Astrocyte (in vitro differentiated cells and primary cell): ENCODE measurements around the gene TMEM175.

Experiments
- EZH2 ChIP-seq: IDR thresholded peaks from 2 replicates; pipeline ENCODE4 v1.6.1; 2012; ENCODE audit warnings: mild to moderate bottlenecking, low read length, inconsistent platforms; ENCODE audit not compliant: insufficient read depth
- TF ChIP-seq, protein P1 (sequence below): IDR thresholded peaks from 2 replicates; pipeline ENCODE4 v1.5.1; 2011; ENCODE audit warnings: low read depth, mild to moderate bottlenecking, inconsistent platforms, low read length, moderate library complexity; ENCODE audit not compliant: insufficient read depth

- TF ChIP-seq, protein P1, sequence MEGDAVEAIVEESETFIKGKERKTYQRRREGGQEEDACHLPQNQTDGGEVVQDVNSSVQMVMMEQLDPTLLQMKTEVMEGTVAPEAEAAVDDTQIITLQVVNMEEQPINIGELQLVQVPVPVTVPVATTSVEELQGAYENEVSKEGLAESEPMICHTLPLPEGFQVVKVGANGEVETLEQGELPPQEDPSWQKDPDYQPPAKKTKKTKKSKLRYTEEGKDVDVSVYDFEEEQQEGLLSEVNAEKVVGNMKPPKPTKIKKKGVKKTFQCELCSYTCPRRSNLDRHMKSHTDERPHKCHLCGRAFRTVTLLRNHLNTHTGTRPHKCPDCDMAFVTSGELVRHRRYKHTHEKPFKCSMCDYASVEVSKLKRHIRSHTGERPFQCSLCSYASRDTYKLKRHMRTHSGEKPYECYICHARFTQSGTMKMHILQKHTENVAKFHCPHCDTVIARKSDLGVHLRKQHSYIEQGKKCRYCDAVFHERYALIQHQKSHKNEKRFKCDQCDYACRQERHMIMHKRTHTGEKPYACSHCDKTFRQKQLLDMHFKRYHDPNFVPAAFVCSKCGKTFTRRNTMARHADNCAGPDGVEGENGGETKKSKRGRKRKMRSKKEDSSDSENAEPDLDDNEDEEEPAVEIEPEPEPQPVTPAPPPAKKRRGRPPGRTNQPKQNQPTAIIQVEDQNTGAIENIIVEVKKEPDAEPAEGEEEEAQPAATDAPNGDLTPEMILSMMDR = peak; percentile 18
- TF ChIP-seq EZH2 = no peak
Observed at GRCh38 chr4:926538-926937, 5.7 kb upstream of the TMEM175 start.
